ENCODE measurements around the gene LTC4S. TPM values are rescaled to one million over a fixed set of nuclear protein-coding genes. Genes with fewer than 3 reads are reported as not detected.
A peak's percentile ranks its signal among the peaks of the same experiment; 100 is the strongest.

LTC4S gene
- total and polyA plus RNA-seq, 2 experiments from 2014 or later, result 5.8 to 10.1 TPM

DNA sequence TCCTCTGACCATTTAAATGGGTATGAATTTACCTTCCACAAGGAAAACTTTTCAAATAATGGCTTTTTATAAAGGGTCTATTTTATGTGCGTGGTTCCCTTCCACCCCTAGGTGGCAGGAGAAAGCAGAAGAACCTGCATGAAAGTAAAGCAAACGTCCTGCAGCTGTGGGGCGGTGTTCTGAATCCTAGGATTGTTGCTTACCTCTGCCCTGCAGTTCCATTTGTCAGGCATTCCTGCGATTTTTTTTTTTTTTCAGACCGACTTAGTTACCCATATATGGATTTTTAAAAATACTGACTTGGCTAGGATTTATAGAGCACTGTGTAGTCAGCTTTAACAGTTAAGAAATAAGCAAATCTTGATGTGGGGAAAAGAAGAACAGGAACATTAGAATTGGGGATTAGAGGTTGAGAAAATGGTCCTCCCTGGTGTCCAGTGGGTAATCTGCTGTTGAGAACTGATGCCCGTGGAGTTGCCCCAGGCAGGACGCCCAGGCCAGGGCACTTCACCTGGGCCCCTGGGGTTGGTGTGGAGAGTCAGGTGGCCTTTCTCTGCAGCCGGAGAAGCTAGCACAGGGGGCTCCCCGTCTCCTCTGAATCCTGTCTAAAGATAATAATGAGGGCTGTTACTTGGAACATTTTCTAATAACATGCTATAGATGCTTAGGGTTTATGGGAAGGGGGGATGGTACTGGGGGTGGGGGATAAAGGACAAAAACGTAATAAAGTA is 30.4 kb upstream of the LTC4S start:
- Mint-ChIP-seq H3K4me3 (0 out of 3 replicates have a peak overlapping the region, but pooled peaks have one; percentile 29), H3K36me3 (ENCODE audit: low read depth) (peaks cover 29% of the 10 kb centered on the region)
- peaks cover 77% of the 10 kb centered on the region for H3K79me2 ChIP-seq (replicated peaks; ENCODE audit: insufficient read depth)

DNA sequence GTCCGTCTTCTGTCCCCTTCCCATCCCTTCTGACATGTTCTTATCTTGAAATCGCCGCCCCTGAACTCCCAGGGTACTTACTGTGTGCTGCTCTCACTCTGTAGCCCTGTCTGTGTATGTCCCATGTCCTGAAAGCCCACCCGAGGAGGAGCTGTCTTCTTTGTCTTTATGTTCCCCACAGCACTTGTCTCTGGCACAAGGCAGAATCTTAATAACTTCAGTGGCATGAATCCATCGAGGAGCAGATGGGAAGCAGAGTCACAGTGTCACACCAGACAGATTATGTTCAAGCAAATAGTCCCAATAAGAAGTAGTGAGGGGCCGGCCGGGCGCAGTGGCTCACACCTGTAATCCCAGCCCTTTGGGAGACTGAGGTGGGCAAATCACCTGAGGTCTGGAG is 29.7 kb upstream of the LTC4S start:
- no peaks in the 10 kb centered on the region for H3K9me2 ChIP-seq (ENCODE audit: insufficient read depth)
- no peak overlapping the region for H3K4me3 ChIP-seq
- no peak overlapping the region for H2AFZ ChIP-seq
- ATAC-seq (no peak), DNase-seq (ENCODE audit: low spot score) (no peak)
- peaks cover 29% of the 10 kb centered on the region; the same call in 1 of the 2 replicates for H3F3A ChIP-seq (replicated peaks; ENCODE audit: low read depth)
- H3K36me3 ChIP-seq (ENCODE audit: insufficient read depth), result peaks cover 16% of the 10 kb centered on the region
- H3K27me3 ChIP-seq (ENCODE audit: insufficient read depth), result no peaks in the 10 kb centered on the region
- H3K27me3 Mint-ChIP-seq (ENCODE audit: insufficient read depth, low read depth, poor library complexity), result peaks cover 3% of the 10 kb centered on the region
- peaks cover 45% of the 10 kb centered on the region for H3K4me1 Mint-ChIP-seq
- H3K4me2 ChIP-seq, result no peak overlapping the region
- H4K20me1 ChIP-seq (replicated peaks; ENCODE audit: insufficient read depth), result peaks cover 45% of the 10 kb centered on the region
- H3K9me3 Mint-ChIP-seq, result no peaks in the 10 kb centered on the region; the same call in 2 of the 3 replicates
- 0 out of 2 replicates have a peak overlapping the region, but pooled peaks have one; percentile 39 for H3K27ac ChIP-seq (ENCODE audit: low read depth)
- peaks cover 13% of the 10 kb centered on the region; the same call in 1 of the 2 replicates for H3K4me1 ChIP-seq (ENCODE audit: insufficient read depth)
- no peak overlapping the region for H3K27ac Mint-ChIP-seq
- peaks cover 72% of the 10 kb centered on the region for H3K79me2 ChIP-seq (replicated peaks; ENCODE audit: insufficient read depth)
- no peak overlapping the region for H3K4me3 Mint-ChIP-seq
- H3K36me3 Mint-ChIP-seq (ENCODE audit: low read depth), result peaks cover 35% of the 10 kb centered on the region
- TF ChIP-seq ZNF114 (CRISPR knock-in tag; IDR thresholded peaks at IDR 0.05), result no peak
- no peak for TF ChIP-seq JUNB (IDR thresholded peaks at IDR 0.05; ENCODE audit: unreplicated experiment)
- TF ChIP-seq, protein P1, sequence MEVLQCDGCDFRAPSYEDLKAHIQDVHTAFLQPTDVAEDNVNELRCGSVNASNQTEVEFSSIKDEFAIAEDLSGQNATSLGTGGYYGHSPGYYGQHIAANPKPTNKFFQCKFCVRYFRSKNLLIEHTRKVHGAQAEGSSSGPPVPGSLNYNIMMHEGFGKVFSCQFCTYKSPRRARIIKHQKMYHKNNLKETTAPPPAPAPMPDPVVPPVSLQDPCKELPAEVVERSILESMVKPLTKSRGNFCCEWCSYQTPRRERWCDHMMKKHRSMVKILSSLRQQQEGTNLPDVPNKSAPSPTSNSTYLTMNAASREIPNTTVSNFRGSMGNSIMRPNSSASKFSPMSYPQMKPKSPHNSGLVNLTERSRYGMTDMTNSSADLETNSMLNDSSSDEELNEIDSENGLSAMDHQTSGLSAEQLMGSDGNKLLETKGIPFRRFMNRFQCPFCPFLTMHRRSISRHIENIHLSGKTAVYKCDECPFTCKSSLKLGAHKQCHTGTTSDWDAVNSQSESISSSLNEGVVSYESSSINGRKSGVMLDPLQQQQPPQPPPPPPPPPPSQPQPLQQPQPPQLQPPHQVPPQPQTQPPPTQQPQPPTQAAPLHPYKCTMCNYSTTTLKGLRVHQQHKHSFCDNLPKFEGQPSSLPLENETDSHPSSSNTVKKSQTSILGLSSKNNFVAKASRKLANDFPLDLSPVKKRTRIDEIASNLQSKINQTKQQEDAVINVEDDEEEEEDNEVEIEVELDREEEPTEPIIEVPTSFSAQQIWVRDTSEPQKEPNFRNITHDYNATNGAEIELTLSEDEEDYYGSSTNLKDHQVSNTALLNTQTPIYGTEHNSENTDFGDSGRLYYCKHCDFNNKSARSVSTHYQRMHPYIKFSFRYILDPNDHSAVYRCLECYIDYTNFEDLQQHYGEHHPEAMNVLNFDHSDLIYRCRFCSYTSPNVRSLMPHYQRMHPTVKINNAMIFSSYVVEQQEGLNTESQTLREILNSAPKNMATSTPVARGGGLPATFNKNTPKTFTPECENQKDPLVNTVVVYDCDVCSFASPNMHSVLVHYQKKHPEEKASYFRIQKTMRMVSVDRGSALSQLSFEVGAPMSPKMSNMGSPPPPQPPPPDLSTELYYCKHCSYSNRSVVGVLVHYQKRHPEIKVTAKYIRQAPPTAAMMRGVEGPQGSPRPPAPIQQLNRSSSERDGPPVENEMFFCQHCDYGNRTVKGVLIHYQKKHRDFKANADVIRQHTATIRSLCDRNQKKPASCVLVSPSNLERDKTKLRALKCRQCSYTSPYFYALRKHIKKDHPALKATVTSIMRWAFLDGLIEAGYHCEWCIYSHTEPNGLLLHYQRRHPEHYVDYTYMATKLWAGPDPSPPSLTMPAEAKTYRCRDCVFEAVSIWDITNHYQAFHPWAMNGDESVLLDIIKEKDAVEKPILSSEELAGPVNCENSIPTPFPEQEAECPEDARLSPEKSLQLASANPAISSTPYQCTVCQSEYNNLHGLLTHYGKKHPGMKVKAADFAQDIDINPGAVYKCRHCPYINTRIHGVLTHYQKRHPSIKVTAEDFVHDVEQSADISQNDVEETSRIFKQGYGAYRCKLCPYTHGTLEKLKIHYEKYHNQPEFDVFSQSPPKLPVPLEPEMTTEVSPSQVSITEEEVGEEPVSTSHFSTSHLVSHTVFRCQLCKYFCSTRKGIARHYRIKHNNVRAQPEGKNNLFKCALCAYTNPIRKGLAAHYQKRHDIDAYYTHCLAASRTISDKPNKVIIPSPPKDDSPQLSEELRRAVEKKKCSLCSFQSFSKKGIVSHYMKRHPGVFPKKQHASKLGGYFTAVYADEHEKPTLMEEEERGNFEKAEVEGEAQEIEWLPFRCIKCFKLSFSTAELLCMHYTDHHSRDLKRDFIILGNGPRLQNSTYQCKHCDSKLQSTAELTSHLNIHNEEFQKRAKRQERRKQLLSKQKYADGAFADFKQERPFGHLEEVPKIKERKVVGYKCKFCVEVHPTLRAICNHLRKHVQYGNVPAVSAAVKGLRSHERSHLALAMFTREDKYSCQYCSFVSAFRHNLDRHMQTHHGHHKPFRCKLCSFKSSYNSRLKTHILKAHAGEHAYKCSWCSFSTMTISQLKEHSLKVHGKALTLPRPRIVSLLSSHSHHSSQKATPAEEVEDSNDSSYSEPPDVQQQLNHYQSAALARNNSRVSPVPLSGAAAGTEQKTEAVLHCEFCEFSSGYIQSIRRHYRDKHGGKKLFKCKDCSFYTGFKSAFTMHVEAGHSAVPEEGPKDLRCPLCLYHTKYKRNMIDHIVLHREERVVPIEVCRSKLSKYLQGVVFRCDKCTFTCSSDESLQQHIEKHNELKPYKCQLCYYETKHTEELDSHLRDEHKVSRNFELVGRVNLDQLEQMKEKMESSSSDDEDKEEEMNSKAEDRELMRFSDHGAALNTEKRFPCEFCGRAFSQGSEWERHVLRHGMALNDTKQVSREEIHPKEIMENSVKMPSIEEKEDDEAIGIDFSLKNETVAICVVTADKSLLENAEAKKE (CRISPR knock-in tag; IDR thresholded peaks at IDR 0.05), result no peak
- TF ChIP-seq EZH2 (IDR thresholded peaks at IDR 0.05; ENCODE audit: low read depth, unreplicated experiment), result no peak
- TF ChIP-seq, protein P2, sequence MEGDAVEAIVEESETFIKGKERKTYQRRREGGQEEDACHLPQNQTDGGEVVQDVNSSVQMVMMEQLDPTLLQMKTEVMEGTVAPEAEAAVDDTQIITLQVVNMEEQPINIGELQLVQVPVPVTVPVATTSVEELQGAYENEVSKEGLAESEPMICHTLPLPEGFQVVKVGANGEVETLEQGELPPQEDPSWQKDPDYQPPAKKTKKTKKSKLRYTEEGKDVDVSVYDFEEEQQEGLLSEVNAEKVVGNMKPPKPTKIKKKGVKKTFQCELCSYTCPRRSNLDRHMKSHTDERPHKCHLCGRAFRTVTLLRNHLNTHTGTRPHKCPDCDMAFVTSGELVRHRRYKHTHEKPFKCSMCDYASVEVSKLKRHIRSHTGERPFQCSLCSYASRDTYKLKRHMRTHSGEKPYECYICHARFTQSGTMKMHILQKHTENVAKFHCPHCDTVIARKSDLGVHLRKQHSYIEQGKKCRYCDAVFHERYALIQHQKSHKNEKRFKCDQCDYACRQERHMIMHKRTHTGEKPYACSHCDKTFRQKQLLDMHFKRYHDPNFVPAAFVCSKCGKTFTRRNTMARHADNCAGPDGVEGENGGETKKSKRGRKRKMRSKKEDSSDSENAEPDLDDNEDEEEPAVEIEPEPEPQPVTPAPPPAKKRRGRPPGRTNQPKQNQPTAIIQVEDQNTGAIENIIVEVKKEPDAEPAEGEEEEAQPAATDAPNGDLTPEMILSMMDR (conservative IDR thresholded peaks at IDR 0.05; ENCODE audit: low read depth in 2 of 2), result no peak
- no peak for TF ChIP-seq CREB1 (CRISPR knock-in tag; IDR thresholded peaks at IDR 0.05; ENCODE audit: low read depth)
- TF ChIP-seq EZH2phosphoT487 (IDR thresholded peaks at IDR 0.05; ENCODE audit: unreplicated experiment), result no peak
- TF ChIP-seq STAT1 (IDR thresholded peaks at IDR 0.05; ENCODE audit: unreplicated experiment), result no peak

More for the DNA sequence above, 30.4 kb upstream of the LTC4S start:
- no peak overlapping the region; the same call in 1 of the 2 replicates for H3K4me2 ChIP-seq
- H4K20me1 ChIP-seq (replicated peaks; ENCODE audit: insufficient read depth), result peaks cover 46% of the 10 kb centered on the region
- peaks cover 13% of the 10 kb centered on the region for H3K36me3 ChIP-seq (ENCODE audit: insufficient read depth)
- no peak overlapping the region for H3K27ac ChIP-seq (ENCODE audit: low read depth)
- H3K4me1 ChIP-seq (ENCODE audit: insufficient read depth), result peaks cover 13% of the 10 kb centered on the region; the same call in 1 of the 2 replicates
- no peaks in the 10 kb centered on the region for H3K27me3 ChIP-seq (ENCODE audit: insufficient read depth)
- peaks cover 23% of the 10 kb centered on the region; the same call in 1 of the 2 replicates for H3F3A ChIP-seq (replicated peaks; ENCODE audit: low read depth)
- peak overlapping the region; percentile 71; the same call in 1 of the 2 replicates for H3K27ac Mint-ChIP-seq
- ATAC-seq, result peak; percentile 84
- TF ChIP-seq, protein P2 (conservative IDR thresholded peaks at IDR 0.05; ENCODE audit: low read depth in 2 of 2), result peak; percentile 82 to 94
- no peak for TF ChIP-seq ZNF114 (CRISPR knock-in tag; IDR thresholded peaks at IDR 0.05)
- H3K9me3 Mint-ChIP-seq, result no peaks in the 10 kb centered on the region; the same call in 2 of the 3 replicates
- H3K4me3 ChIP-seq, result no peak overlapping the region
- DNase-seq (ENCODE audit: low spot score), result peak; percentile 87
- H3K9me2 ChIP-seq (ENCODE audit: insufficient read depth), result no peaks in the 10 kb centered on the region
- H2AFZ ChIP-seq, result no peak overlapping the region
- H3K4me1 Mint-ChIP-seq, result peaks cover 47% of the 10 kb centered on the region
- H3K27me3 Mint-ChIP-seq (ENCODE audit: insufficient read depth, low read depth, poor library complexity), result peaks cover 2% of the 10 kb centered on the region
